BE2C (cell line): ENCODE results near the gene DEPDC5.

Experiments
- DNase-seq: peaks from one replicate; pipeline ENCODE4 v3.0.0-alpha.2; 2020
- H3K27me3 ChIP-seq: fragments of 250-450 bp; sonication (Bioruptor Pico); 2 replicates; pipeline ENCODE4 v1.5.1; 2020; ENCODE audit warnings: mild to moderate bottlenecking
- H3K36me3 ChIP-seq: fragments of 250-450 bp; sonication (Bioruptor Pico); 2 replicates; pipeline ENCODE4 v1.5.1; 2020; ENCODE audit warnings: mild to moderate bottlenecking
- H3K4me1 ChIP-seq: fragments of 250-450 bp; sonication (Bioruptor Pico); 2 replicates; pipeline ENCODE4 v1.5.1; 2020
- H3K4me3 ChIP-seq: 2 replicates; pipeline ENCODE4 v1.5.1; 2011; ENCODE audit warnings: low read depth, low read length
- H3K9me3 ChIP-seq: fragments of 250-450 bp; sonication (Bioruptor Pico); 2 replicates; pipeline ENCODE4 v1.5.1; 2020
- TF ChIP-seq, protein P1 (sequence below): IDR thresholded peaks from 2 replicates; pipeline ENCODE4 v1.5.1; 2012; ENCODE audit warnings: mild to moderate bottlenecking, low read depth, low read length

Gene DEPDC5

DNA sequence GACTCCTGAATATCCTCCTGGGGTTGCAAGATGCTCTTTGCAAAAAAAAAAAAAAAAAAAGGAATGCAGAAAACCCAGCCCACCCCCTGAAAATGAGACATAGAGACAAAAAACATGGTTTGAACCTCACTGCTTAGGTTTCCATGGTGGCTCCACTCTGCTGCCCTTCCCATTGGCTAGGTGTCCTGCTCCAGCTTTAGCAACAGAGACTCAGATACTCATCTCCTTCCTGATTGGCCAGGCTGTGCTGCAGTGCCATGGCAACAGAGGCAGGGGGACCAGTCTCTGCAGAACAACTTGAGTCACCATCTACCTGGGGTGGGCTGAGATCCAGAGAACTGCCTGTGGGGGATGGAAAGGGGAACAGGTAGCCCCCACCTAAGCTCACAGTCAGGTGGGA is 173.2 kb downstream of the DEPDC5 start:
- H3K36me3 ChIP-seq, result no peaks in the 10 kb centered on the region
- H3K4me1 ChIP-seq, result peaks cover 28% of the 10 kb centered on the region
- TF ChIP-seq, protein P1, sequence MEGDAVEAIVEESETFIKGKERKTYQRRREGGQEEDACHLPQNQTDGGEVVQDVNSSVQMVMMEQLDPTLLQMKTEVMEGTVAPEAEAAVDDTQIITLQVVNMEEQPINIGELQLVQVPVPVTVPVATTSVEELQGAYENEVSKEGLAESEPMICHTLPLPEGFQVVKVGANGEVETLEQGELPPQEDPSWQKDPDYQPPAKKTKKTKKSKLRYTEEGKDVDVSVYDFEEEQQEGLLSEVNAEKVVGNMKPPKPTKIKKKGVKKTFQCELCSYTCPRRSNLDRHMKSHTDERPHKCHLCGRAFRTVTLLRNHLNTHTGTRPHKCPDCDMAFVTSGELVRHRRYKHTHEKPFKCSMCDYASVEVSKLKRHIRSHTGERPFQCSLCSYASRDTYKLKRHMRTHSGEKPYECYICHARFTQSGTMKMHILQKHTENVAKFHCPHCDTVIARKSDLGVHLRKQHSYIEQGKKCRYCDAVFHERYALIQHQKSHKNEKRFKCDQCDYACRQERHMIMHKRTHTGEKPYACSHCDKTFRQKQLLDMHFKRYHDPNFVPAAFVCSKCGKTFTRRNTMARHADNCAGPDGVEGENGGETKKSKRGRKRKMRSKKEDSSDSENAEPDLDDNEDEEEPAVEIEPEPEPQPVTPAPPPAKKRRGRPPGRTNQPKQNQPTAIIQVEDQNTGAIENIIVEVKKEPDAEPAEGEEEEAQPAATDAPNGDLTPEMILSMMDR, result no peak
- peak; percentile 65 for DNase-seq
- H3K27me3 ChIP-seq, result no peaks in the 10 kb centered on the region
- H3K4me3 ChIP-seq, result no peak overlapping the region
- no peaks in the 10 kb centered on the region for H3K9me3 ChIP-seq

DNA sequence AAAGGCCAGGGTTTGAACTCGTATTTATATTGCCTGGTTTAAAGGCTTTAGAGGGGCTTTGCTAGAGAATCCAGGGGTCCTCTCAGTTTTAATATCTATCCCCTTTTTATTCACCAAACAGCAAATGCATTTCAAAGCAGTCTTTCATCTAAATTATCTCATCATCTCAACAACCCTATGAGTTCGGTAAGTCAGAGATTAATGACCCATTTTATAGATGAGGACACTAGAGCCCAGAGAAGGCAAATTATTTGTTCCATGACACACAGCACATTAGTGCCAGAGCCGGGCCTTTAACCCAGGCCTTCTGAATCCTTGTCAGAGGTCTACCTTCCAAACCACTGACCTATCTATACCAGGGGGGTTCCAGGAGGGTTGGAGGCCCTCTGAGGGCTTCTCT is 173.7 kb downstream of the DEPDC5 start:
- TF ChIP-seq, protein P1, result no peak
- no peaks in the 10 kb centered on the region for H3K36me3 ChIP-seq
- peaks cover 28% of the 10 kb centered on the region for H3K4me1 ChIP-seq
- H3K9me3 ChIP-seq, result no peaks in the 10 kb centered on the region
- H3K27me3 ChIP-seq, result no peaks in the 10 kb centered on the region
- DNase-seq, result no peak
- H3K4me3 ChIP-seq, result no peak overlapping the region

GRCh38 chr22:31929167-31929930 is 175.5 kb downstream of the DEPDC5 start:
- Histone ChIP-seq H3K36me3 (no peaks in the 10 kb centered on the region), H3K4me3 (peak overlapping the region; percentile 10; the same call in 1 of the 2 replicates), H3K4me1 (peaks cover 25% of the 10 kb centered on the region), H3K27me3 (no peaks in the 10 kb centered on the region), H3K9me3 (no peaks in the 10 kb centered on the region)
- TF ChIP-seq, protein P1, result no peak
- DNase-seq, result peak; percentile 82

- Histone ChIP-seq H3K4me1 (peaks cover 13% of the 10 kb centered on the region), H3K9me3 (no peaks in the 10 kb centered on the region), H3K27me3 (no peaks in the 10 kb centered on the region), H3K4me3 (no peak overlapping the region), H3K36me3 (no peaks in the 10 kb centered on the region)
- TF ChIP-seq, protein P1, result no peak
- DNase-seq, result no peak
Measured at GRCh38 chr22:31932863-31933262, 179.0 kb downstream of the DEPDC5 start.

DNA sequence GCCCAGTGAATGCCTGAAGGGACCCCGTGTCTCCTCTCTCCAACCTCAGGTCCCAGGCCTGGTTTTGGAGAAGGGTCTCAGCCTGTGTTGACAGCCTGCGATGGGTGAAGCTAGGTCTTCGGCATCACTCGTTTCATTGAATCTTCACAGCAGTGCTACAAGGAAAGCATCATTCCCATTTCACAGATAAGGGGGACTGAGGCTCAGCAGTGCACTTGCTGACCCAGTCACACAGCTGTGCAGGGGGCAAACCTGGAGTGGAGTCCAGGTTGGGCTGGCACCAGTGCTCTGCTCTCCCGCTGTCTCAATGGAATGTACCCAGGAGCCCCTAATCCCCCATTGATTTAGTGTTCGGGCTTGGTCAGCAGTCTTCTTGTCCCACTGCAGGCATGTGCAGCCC is 179.6 kb downstream of the DEPDC5 start:
- TF ChIP-seq, protein P1, result no peak
- no peak for DNase-seq
- no peaks in the 10 kb centered on the region for H3K27me3 ChIP-seq
- H3K4me1 ChIP-seq, result peaks cover 13% of the 10 kb centered on the region
- no peak overlapping the region for H3K4me3 ChIP-seq
- no peaks in the 10 kb centered on the region for H3K36me3 ChIP-seq
- no peaks in the 10 kb centered on the region for H3K9me3 ChIP-seq

DNA sequence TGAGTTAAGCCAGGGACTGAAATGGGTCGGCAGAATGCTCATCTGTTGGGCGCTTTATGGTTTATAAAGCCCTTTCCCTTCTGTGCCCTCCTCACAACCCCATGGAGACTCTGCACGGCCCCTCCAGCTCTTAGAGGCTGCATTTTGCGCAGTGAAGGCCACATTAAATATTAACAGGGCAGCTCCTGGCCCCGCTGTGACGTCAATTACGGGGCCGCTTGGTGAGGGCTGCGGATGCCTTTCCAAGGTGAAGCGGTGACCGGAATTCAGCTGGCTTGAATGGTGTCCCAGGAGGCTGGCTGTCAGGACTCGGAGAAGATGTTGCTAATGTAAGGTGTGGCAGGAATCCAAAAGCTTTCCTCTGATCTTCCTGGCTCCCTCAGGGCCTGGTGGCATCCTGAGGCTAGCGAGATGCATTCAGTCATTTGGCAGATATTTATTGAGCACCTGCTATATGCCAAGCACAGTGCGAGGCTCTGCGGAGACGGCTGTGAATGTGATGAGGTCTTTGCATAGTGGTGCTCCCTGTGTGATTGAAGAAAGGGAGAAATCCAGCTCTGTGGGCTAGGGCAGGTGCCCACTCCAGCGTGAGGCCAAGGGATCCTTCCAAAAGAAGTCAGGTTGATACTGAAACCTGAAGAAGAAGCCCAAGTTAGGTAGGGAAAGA is 180.1 kb downstream of the DEPDC5 start:
- peaks cover 10% of the 10 kb centered on the region for H3K4me1 ChIP-seq
- peak; percentile 45 for DNase-seq
- H3K4me3 ChIP-seq, result no peak overlapping the region
- H3K36me3 ChIP-seq, result no peaks in the 10 kb centered on the region
- TF ChIP-seq, protein P1, result no peak
- no peaks in the 10 kb centered on the region for H3K27me3 ChIP-seq
- no peaks in the 10 kb centered on the region for H3K9me3 ChIP-seq
